ENCODE data around the gene POMC.

GRCh38 chr2:25132693-25133092 is 35.7 kb downstream of the POMC start:
- TF ChIP-seq POLR2A (IDR thresholded peaks at IDR 0.05; ENCODE audit: low read depth, low read length) (no peak), CTCF (conservative IDR thresholded peaks at IDR 0.05; ENCODE audit: low read depth, low read length) (no peak), RAD21 (IDR thresholded peaks at IDR 0.05; ENCODE audit: low read length) (no peak), ELK1 (IDR thresholded peaks at IDR 0.05; ENCODE audit: borderline replicate concordance, low read depth, low read length) (no peak), BHLHE40 (IDR thresholded peaks at IDR 0.05; ENCODE audit: low read depth, low read length) (no peak), NFE2L2 (IDR thresholded peaks at IDR 0.05; ENCODE audit: low read depth, low read length) (no peak), SMC3 (IDR thresholded peaks at IDR 0.05; ENCODE audit: low read depth, low read length) (no peak), MXI1 (IDR thresholded peaks at IDR 0.05; ENCODE audit: borderline replicate concordance, low read depth, low read length) (no peak), RFX5 (IDR thresholded peaks at IDR 0.05; ENCODE audit: low read depth, low read length) (no peak), CHD1 (IDR thresholded peaks at IDR 0.05; ENCODE audit: low read depth, low read length) (no peak), USF2 (IDR thresholded peaks at IDR 0.05; ENCODE audit: low read depth, low read length) (no peak), CEBPB (IDR thresholded peaks at IDR 0.05; ENCODE audit: low read depth, low read length) (no peak), RCOR1 (IDR thresholded peaks at IDR 0.05; ENCODE audit: insufficient replicate concordance, low read length) (no peak), FOS (IDR thresholded peaks at IDR 0.05; ENCODE audit: low read depth, low read length) (no peak)
